IPS-18c (cell line): ENCODE results near the gene UBL7.
"Not testable (repeated sequence)": the region's sequence is repeated elsewhere in the genome, so short reads cannot be mapped to it uniquely, and the experiment has no call there.

Source experiments
- H3K4me3 ChIP-seq: 2 replicates; pipeline ENCODE4 v1.7.0; 2013; ENCODE audit warnings: low read depth, mild to moderate bottlenecking, low read length, moderate library complexity; ENCODE audit not compliant: insufficient read depth
- H3K9me3 ChIP-seq: one replicate; pipeline ENCODE4 v1.6.1; 2013; ENCODE audit warnings: mild to moderate bottlenecking, low read length, moderate library complexity; ENCODE audit not compliant: control insufficient read depth, insufficient read depth

The UBL7 gene

GRCh38 chr15:74468341-74469032 lies 7.5 kb upstream of the UBL7 start:
- Histone ChIP-seq H3K9me3 (no peaks in the 10 kb centered on the region), H3K4me3 (no peak overlapping the region)

- no peak overlapping the region for H3K4me3 ChIP-seq
- H3K9me3 ChIP-seq = no peaks in the 10 kb centered on the region
These were observed 5.6 kb upstream of the UBL7 start for GRCh38 chr15:74466570-74466969.

GRCh38 chr15:74464897-74465296 lies 3.9 kb upstream of the UBL7 start:
- H3K9me3 ChIP-seq = no peaks in the 10 kb centered on the region
- H3K4me3 ChIP-seq = no peak overlapping the region

- Histone ChIP-seq H3K9me3 (no peaks in the 10 kb centered on the region), H3K4me3 (no peak overlapping the region)
These were observed 3.3 kb upstream of the UBL7 start for GRCh38 chr15:74464216-74464615.

- Histone ChIP-seq H3K9me3 (no peaks in the 10 kb centered on the region), H3K4me3 (no peak overlapping the region)
These were observed 2.7 kb upstream of the UBL7 start for GRCh38 chr15:74463634-74464033.

GRCh38 chr15:74461847-74462511 lies 1.0 kb upstream of the UBL7 start:
- peak overlapping the region; percentile 70 for H3K4me3 ChIP-seq
- H3K9me3 ChIP-seq = no peaks in the 10 kb centered on the region

- no peaks in the 10 kb centered on the region for H3K9me3 ChIP-seq
- peak overlapping the region; percentile 79 for H3K4me3 ChIP-seq
These were observed 662 bp downstream of the UBL7 start for GRCh38 chr15:74460298-74460697.

GRCh38 chr15:74459798-74460197 lies 1.2 kb downstream of the UBL7 start:
- H3K9me3 ChIP-seq, H3K4me3 ChIP-seq: not testable (repeated sequence)

GRCh38 chr15:74458473-74458872 lies 2.5 kb downstream of the UBL7 start:
- H3K4me3 ChIP-seq = no peak overlapping the region
- no peaks in the 10 kb centered on the region for H3K9me3 ChIP-seq

GRCh38 chr15:74457036-74457435 lies 3.9 kb downstream of the UBL7 start:
- not testable (repeated sequence) for H3K4me3 ChIP-seq, H3K9me3 ChIP-seq

- no peaks in the 10 kb centered on the region for H3K9me3 ChIP-seq
These were observed 6.0 kb downstream of the UBL7 start for GRCh38 chr15:74454764-74455500.

GRCh38 chr15:74453925-74454763 lies 6.8 kb downstream of the UBL7 start:
- H3K9me3 ChIP-seq = no peaks in the 10 kb centered on the region
- no peak overlapping the region for H3K4me3 ChIP-seq

More at GRCh38 chr15:74454764-74455500, 6.0 kb downstream of the UBL7 start:
- no peak overlapping the region for H3K4me3 ChIP-seq

GRCh38 chr15:74451861-74452835 lies 8.8 kb downstream of the UBL7 start:
- H3K4me3 ChIP-seq = no peak overlapping the region
- H3K9me3 ChIP-seq = no peaks in the 10 kb centered on the region

GRCh38 chr15:74451322-74451721 lies 9.6 kb downstream of the UBL7 start:
- Histone ChIP-seq H3K9me3 (no peaks in the 10 kb centered on the region), H3K4me3 (no peak overlapping the region)

GRCh38 chr15:74449643-74450205 lies 11.2 kb downstream of the UBL7 start:
- Histone ChIP-seq H3K4me3 (no peak overlapping the region), H3K9me3 (no peaks in the 10 kb centered on the region)

- H3K9me3 ChIP-seq = no peaks in the 10 kb centered on the region
- no peak overlapping the region for H3K4me3 ChIP-seq
These were observed 11.9 kb downstream of the UBL7 start for GRCh38 chr15:74449095-74449494.
